Endothelial cell of umbilical vein (primary cell): ENCODE data around the gene GNPAT. TPM values are rescaled to one million over a fixed set of nuclear protein-coding genes. Genes with fewer than 3 reads are reported as not detected.

Experiments
- BruUV-seq: library from RNA; stranded (reverse); fragments of 400-500 nt; replicated peaks from 2 replicates; lab custom pipeline; 2021; lab: Mats Ljungman, UMichigan
- CTCF ChIA-PET: fragments of 300-600, 350-600 bp; sonication (Branson Sonifier 250); formaldehyde crosslinking; loops from one replicate; lab custom pipeline; 2021; ENCODE audit warnings: antibody characterized with exemption, inconsistent platforms; lab: Charles Lee
- POLR2A ChIA-PET: fragments of 300-600, 350-600 bp; sonication (Branson Sonifier 250); formaldehyde crosslinking; loops from one replicate; lab custom pipeline; 2021; ENCODE audit warnings: antibody characterized with exemption, inconsistent platforms; lab: Charles Lee
- DNase-seq: peaks from one replicate; pipeline ENCODE4 v3.0.0-alpha.2; 2011; ENCODE audit warnings: low read depth, low spot score
- FAIRE-seq: peaks from 2 replicates; lab custom pipeline; 2011; peaks lifted over from hg19 to GRCh38; lab: Jason Lieb, UNC
- H2AFZ ChIP-seq: 2 replicates; pipeline ENCODE4 v1.6.0; 2012; ENCODE audit warnings: low read depth, low read length, control low read depth, inconsistent platforms
- H3K27ac ChIP-seq: 2 replicates; pipeline ENCODE4 v1.5.1; 2011; ENCODE audit warnings: low read depth, mild to moderate bottlenecking, control low read depth, low read length, moderate library complexity; ENCODE audit not compliant: insufficient read depth
- H3K27me3 ChIP-seq, 2 experiments: 2 replicates each; pipeline versions ENCODE4 v1.6.0 to v1.6.1; 2011; ENCODE audit warnings: low read length in 2 of 2, mixed read lengths in 1 of 2; ENCODE audit not compliant: control insufficient read depth in 2 of 2, insufficient read depth in 2 of 2
- H3K36me3 ChIP-seq, 2 experiments: 2 replicates in 1 of 2; 3 replicates in 1 of 2; pipeline ENCODE4 v1.5.1; 2011; ENCODE audit warnings: low read length in 2 of 2, mild to moderate bottlenecking in 1 of 2, moderate library complexity in 1 of 2; ENCODE audit not compliant: control insufficient read depth in 2 of 2, insufficient read depth in 2 of 2; ENCODE audit errors: extremely low read depth in 1 of 2
- H3K4me1 ChIP-seq: 3 replicates; pipeline ENCODE4 v1.5.1; 2011; ENCODE audit warnings: mild to moderate bottlenecking, low read length; ENCODE audit not compliant: control insufficient read depth, insufficient read depth; ENCODE audit errors: extremely low read depth
- H3K4me2 ChIP-seq: 2 replicates; pipeline ENCODE4 v1.6.1; 2011; ENCODE audit warnings: low read length, control low read depth, mixed read lengths; ENCODE audit not compliant: insufficient read depth
- H3K4me3 ChIP-seq, 3 experiments: fragments of 200-600 bp in 1 of 3; sonication (generic), shearing (Covaris generic) in 1 of 3; replicated peaks in 1 of 3; 2 replicates each; pipeline ENCODE4 v1.5.1; 2011 to 2016; ENCODE audit warnings: control low read depth in 3 of 3, low read length in 3 of 3, mild to moderate bottlenecking in 2 of 3, inconsistent platforms in 1 of 3, low read depth in 1 of 3, moderate library complexity in 1 of 3; ENCODE audit not compliant: insufficient read depth in 1 of 3
- H3K79me2 ChIP-seq: 2 replicates; pipeline ENCODE4 v1.6.0; 2012; ENCODE audit warnings: low read length, inconsistent platforms; ENCODE audit not compliant: control insufficient read depth, insufficient read depth
- H3K9ac ChIP-seq: replicated peaks from 2 replicates; pipeline ENCODE3; 2011; ENCODE audit warnings: low read length, control low read depth; ENCODE audit not compliant: insufficient read depth; ENCODE audit errors: extremely low read depth
- H3K9me1 ChIP-seq: replicated peaks from 3 replicates; pipeline ENCODE4 v1.6.0; 2011; ENCODE audit warnings: mild to moderate bottlenecking, low read length; ENCODE audit not compliant: control insufficient read depth, insufficient read depth; ENCODE audit errors: extremely low read depth
- H3K9me3 ChIP-seq: replicated peaks from 2 replicates; pipeline ENCODE4 v1.5.1; 2012; ENCODE audit warnings: low read length, inconsistent platforms; ENCODE audit not compliant: control insufficient read depth, insufficient read depth
- H4K20me1 ChIP-seq: replicated peaks from 2 replicates; pipeline ENCODE3; 2011; ENCODE audit warnings: mild to moderate bottlenecking, low read length; ENCODE audit not compliant: control insufficient read depth, insufficient read depth; ENCODE audit errors: extremely low read depth
- EZH2 ChIP-seq: IDR thresholded peaks from 2 replicates; pipeline ENCODE4 v1.6.1; 2012; ENCODE audit warnings: borderline replicate concordance, low read depth, mild to moderate bottlenecking, moderate library complexity, low read length, inconsistent platforms; ENCODE audit not compliant: severe bottlenecking
- FOS ChIP-seq: IDR thresholded peaks from 2 replicates; pipeline ENCODE4 v1.6.1; 2011; ENCODE audit warnings: mild to moderate bottlenecking, low read length, moderate library complexity, borderline replicate concordance; ENCODE audit not compliant: insufficient read depth
- GATA2 ChIP-seq: IDR thresholded peaks from 2 replicates; pipeline ENCODE4 v1.7.0; 2011; ENCODE audit warnings: low read depth, mild to moderate bottlenecking, moderate library complexity, mixed read lengths, low read length; ENCODE audit not compliant: insufficient read length, insufficient read depth
- JUN ChIP-seq: IDR thresholded peaks from 2 replicates; pipeline ENCODE4 v1.6.1; 2011; ENCODE audit warnings: borderline replicate concordance, low read depth; ENCODE audit not compliant: insufficient read length, insufficient read depth
- MAX ChIP-seq: IDR thresholded peaks from 2 replicates; pipeline ENCODE4 v1.6.1; 2011; ENCODE audit not compliant: insufficient read depth, insufficient read length
- MYC ChIP-seq: IDR thresholded peaks from one replicate; pipeline ENCODE4 v1.6.1; 2011; ENCODE audit warnings: mild to moderate bottlenecking, low read depth, low read length
- POLR2A ChIP-seq: IDR thresholded peaks from 2 replicates; pipeline ENCODE4 v1.6.1; 2012; ENCODE audit warnings: low read depth, mild to moderate bottlenecking, control low read depth, low read length
- POLR2AphosphoS5 ChIP-seq: IDR thresholded peaks from 2 replicates; pipeline ENCODE4 v1.6.1; 2012; ENCODE audit warnings: low read depth, mild to moderate bottlenecking, control low read depth, low read length, moderate library complexity; ENCODE audit not compliant: insufficient read depth
- dilution Hi-C: fragments of 300-500 bp; cut with MboI; formaldehyde crosslinking; loops from one replicate; pipeline ENCODE4 v1.15.0; 2019; ENCODE audit warnings: low sequenced_read_pairs; ENCODE audit not compliant: extremely low pct_ligation_motif_present
- intact Hi-C: fragments of 100-400 bp; cut with micrococcal nuclease; formaldehyde crosslinking; loops from one replicate; pipeline ENCODE4 v1.10.0; 2022
- polyA plus RNA-seq, 4 experiments: library from polyadenylated mRNA; depleted of rRNA in 3 of 4; stranded (reverse) in 3 of 4; unstranded in 1 of 4; fragments of >200 nt; gene quantifications; 2 replicates each; pipeline versions ENCODE4 v1.2.1 to v1.2.3, GENCODE V29; 2011 to 2012; ENCODE audit warnings: missing spikeins in 1 of 4
- total RNA-seq: library from RNA; stranded (reverse); gene quantifications from 2 replicates; pipeline ENCODE4 v1.2.3, GENCODE V29; 2021
- TF ChIP-seq, protein P1 (sequence below), 2 donors: IDR thresholded peaks; 1 replicate in 1 of 2; 2 replicates in 1 of 2; pipeline ENCODE4 v1.5.1; 2011; ENCODE audit warnings: low read length in 2 of 2, mild to moderate bottlenecking in 2 of 2, moderate library complexity in 2 of 2, control low read depth in 1 of 2, inconsistent platforms in 1 of 2, low read depth in 1 of 2; ENCODE audit not compliant: insufficient read depth in 1 of 2; ENCODE audit errors: extremely low read depth in 1 of 2

Gene GNPAT
- total and polyA plus RNA-seq, 2 donors (not counting 3 experiments of a cell fraction or from before 2014, with no cell fraction given), result 18.9 to 51.4 TPM

DNA sequence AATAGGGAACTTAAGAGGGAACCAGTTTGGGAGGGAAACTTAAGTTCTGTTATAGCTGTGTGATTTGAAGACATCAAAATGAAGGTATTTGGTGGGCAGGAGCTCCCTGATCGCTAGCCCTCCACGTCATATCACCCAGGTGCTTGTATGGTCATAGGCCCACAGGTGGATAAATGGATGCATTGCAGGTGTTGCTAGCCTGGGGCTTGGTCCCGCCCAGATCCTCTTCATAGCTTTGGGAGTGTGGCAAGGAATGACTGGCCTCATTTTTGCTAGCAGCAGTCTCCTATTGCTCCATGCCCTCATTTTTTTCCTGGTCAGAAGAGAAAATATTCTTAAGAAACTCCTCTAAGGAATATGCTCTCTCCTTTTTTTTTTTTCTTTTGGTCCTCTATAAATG, 11.3 kb downstream of the GNPAT start:
- H3K79me2 ChIP-seq, result peaks cover 17% of the 10 kb centered on the region
- no peak overlapping the region for H3K27ac ChIP-seq
- no peak overlapping the region for H3K4me3 ChIP-seq
- H3K4me2 ChIP-seq, result no peak overlapping the region
- no peak overlapping the region for H3K9ac ChIP-seq
- CTCF ChIA-PET, result interaction anchor here (0.8 kb wide), 1 partner anchor 11 kb away, joined by 3 read pairs; no protein-coding TSS in a partner anchor
- DNase-seq (no peak), FAIRE-seq (no peak)
- no peaks in the 10 kb centered on the region for H4K20me1 ChIP-seq
- POLR2A ChIA-PET, result no interaction called here
- no TSS peak for BruUV-seq
- H3K27me3 ChIP-seq, result no peaks in the 10 kb centered on the region
- no peaks in the 10 kb centered on the region for H3K9me1 ChIP-seq
- H3K36me3 ChIP-seq, result peaks cover 0 to 12% of the 10 kb centered on the region in 2 experiments
- no peak for TF ChIP-seq EZH2
- no peak for TF ChIP-seq GATA2
- TF ChIP-seq MAX, result no peak
- no peak for TF ChIP-seq MYC
- no peak for TF ChIP-seq POLR2AphosphoS5
- TF ChIP-seq JUN, result no peak
- TF ChIP-seq POLR2A, result no peak
- TF ChIP-seq FOS, result no peak
- TF ChIP-seq, protein P1, sequence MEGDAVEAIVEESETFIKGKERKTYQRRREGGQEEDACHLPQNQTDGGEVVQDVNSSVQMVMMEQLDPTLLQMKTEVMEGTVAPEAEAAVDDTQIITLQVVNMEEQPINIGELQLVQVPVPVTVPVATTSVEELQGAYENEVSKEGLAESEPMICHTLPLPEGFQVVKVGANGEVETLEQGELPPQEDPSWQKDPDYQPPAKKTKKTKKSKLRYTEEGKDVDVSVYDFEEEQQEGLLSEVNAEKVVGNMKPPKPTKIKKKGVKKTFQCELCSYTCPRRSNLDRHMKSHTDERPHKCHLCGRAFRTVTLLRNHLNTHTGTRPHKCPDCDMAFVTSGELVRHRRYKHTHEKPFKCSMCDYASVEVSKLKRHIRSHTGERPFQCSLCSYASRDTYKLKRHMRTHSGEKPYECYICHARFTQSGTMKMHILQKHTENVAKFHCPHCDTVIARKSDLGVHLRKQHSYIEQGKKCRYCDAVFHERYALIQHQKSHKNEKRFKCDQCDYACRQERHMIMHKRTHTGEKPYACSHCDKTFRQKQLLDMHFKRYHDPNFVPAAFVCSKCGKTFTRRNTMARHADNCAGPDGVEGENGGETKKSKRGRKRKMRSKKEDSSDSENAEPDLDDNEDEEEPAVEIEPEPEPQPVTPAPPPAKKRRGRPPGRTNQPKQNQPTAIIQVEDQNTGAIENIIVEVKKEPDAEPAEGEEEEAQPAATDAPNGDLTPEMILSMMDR (IDR thresholded peaks at IDR 0.05; ENCODE audit: extremely low read depth in 1 of 2, insufficient read depth in 1 of 2, low read depth in 1 of 2, low read length in 2 of 2), result no peak
- no peaks in the 10 kb centered on the region for H3K4me1 ChIP-seq
- dilution Hi-C loops, result no loop called here
- H3K9me3 ChIP-seq, result no peaks in the 10 kb centered on the region
- intact Hi-C loops, result no loop called here
- no peak overlapping the region for H2AFZ ChIP-seq
